CD4-positive, alpha-beta T cell treated with Interleukin-4 for 4 hours (primary cell): ENCODE results near the gene BCL2L12.
"Not testable (repeated sequence)": the region's sequence is repeated elsewhere in the genome, so short reads cannot be mapped to it uniquely, and the experiment has no call there.

ENCODE experiments used
- DNase-seq: peaks from one replicate; pipeline ENCODE4 v3.0.0-alpha.2; 2020

BCL2L12 gene

GRCh38 chr19:49716154-49716553 is 50.4 kb downstream of the BCL2L12 start:
- DNase-seq = no peak

GRCh38 chr19:49718511-49718910 is 52.8 kb downstream of the BCL2L12 start:
- no peak for DNase-seq

GRCh38 chr19:49718991-49719390 is 53.3 kb downstream of the BCL2L12 start:
- no peak for DNase-seq

DNA sequence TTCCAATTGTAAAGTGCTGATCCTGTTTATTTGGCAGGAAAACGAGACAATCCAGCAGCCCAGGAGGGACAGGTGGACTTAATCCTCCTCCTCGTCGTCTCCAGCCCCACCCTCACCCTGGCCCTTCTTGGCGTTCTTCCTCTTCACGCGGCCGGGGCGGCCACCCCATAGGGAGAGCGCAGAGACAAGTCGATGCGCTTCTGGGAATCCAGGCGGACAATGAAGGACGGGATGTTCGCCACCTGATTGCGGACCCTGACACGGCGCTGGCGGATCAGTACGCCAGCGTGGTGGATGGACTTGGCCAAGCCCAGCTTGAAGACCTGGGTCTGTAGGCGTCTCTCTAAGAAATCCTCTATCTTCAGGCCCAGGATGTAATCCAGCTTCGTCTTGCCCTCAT is 53.7 kb downstream of the BCL2L12 start:
- DNase-seq = not testable (repeated sequence)
